Stimulated activated CD4-positive, alpha-beta T cell treated with anti-CD3 and anti-CD28 coated beads, TNF-alpha, amount 100 ng/mL, for 48 hours (primary cell): ENCODE data around the gene C7orf57.

Experiments used
- DNase-seq, 3 donors: peaks; one replicate each; pipeline ENCODE4 v3.0.0-alpha.2; 2020; ENCODE audit warnings: low read depth in 3 of 3

The C7orf57 gene

DNA sequence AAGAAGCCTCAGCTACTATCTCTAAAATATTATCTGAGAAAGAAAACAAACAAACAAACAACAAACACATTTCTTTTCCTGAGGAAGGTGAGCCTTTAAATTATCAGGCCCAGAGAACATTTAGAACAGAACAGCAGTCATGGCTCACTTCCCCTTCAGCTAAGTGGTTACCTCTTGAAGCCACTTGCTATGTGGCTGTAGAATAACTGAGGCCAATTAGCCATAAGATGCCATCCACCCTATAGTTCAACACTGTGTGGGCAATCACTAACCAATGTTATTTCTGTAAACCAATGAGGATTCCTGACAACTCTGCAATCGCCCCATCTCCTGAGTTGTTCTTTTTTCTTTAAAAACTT is 50.1 kb downstream of the C7orf57 start:
- DNase-seq = no peak

DNA sequence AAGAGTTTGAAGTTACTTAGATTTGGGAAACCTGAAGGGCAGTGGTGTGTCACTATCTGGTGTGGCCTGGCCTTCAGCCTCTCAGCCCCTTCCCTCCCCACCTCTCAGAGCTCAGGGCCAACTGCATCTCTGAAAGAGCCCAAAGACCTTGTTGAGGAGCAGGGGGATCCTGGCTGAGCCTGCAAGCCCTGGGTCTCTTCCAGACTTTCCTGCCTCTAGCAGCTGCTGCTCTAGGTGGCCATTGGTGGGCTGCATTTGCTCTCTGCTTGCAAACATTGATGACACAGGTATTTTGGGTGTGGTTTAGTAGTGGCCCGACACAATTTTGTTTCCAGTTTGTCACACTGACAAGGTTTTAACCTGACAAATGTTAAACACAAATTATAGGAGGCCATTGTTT is 50.6 kb downstream of the C7orf57 start:
- no peak for DNase-seq

GRCh38 chr7:48087349-48087748 is 52.0 kb downstream of the C7orf57 start:
- no peak for DNase-seq

DNA sequence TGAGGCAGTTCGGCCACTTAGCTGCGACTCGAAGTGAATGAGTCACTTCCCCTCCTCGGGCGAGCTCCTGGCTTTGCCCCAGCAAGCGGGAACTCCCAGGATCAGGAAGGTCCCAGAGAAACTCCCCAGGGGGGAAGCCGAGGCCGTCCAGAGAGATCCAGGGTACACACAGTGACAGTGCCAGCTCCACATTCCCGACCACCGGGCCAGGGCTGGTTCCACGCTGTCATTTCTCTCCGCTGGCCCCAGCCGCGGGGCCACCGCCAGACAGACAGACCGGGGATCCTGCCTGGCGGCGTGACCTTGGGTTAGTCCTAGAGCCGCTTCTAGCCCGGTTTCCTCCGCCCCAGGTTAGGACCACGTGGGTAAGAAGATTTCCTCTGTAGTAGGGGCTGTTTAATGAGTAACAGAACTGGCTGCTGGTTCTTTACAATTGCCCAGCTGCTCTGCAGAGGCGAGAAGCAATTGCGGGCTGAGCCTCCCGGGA is 53.3 kb downstream of the C7orf57 start:
- peak in 1 of 3 donors; percentile 78 for DNase-seq

DNA sequence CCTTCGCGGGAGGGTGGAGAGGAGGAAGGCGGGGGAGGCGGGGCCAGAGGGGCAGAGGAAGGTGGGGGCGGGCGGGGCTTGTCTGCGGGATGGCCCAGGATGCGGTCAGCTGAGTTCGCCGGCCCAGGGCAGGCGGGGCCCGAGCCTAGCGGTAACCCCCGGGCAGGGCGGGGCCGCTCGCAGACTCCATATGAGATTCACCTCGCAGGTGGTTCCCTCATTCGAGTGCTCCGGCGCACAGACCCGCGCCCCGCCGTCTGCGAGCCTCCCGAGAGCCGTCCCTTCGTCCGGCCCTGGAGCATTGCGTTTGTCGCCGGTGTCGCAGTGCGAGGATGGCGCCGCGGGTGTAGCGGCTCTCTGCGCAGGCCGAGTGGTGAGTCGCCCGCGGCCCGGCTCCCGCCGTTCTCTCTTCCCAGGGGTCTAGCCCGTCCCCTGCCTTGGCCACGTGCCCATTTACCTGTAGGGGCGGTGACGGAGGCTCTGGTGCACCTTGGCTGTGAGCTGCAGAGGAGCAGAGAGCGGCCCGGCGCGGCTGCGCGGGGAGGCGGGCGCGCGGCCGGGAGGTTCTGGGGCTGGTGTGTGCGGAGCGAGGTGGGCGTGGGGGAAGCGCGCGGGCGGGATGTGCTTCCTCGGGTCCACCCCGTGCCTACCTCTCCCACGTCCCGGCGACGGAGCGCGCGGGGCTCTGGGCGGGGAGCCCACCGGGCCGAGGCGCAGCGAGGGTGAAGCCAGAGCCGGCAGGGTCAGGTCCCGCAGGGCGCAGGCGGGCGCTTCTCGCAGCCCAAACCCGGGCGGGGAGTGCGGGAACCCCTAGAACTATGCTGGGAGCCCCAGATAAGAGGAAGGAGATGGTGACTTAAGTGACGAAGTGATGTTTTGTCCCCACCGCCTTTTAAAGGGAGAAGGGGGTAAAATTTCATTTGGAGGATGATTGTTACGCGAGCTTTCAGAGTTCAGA is 54.0 kb downstream of the C7orf57 start, which contains the start of gene UPP1:
UPP1 (plus strand) TSS at position 220 of the 958 bp plus-strand sequence. CDS start 5,519 bp downstream, outside the sequence.
- DNase-seq = peak in 2 of 3 donors; percentile 74 to 90

DNA sequence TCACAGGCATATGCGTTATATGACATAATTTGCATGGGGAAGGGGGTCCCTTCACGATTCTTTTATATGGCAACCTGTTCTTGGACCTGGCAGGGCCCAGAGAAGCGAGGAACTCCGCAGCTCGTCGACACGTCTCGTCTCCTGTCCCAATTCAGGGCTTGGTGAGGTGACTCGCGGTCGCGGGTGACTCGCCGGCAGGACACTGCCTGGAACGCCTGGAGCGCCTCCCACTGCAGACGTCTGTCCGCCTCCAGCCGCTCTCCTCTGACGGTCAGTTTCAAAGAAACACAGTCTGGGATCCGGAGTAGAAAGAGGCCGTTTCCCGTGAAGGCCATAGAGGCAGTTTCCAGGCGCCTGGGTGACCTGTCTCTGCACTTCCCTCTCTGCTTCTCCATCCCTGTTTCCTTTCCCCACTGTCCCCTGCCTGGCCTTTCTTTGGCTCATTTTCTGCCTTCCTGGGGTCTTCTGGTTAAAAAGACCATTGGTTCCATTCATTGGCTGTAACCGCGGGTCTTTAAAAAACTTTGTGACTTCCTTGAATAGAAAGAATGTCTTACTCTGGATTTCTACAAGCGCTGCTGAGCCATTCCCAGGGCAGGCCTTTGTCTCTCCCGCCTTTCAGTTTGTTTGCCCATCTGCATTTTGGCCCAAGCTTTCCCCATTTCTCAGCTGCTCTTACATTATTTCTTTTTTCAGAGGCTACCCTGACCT is 54.9 kb downstream of the C7orf57 start:
- no peak for DNase-seq

- DNase-seq = no peak
Measured at GRCh38 chr7:48091506-48092433, 56.4 kb downstream of the C7orf57 start.

GRCh38 chr7:48094861-48095293 is 59.5 kb downstream of the C7orf57 start:
- DNase-seq = no peak

GRCh38 chr7:48096273-48096672 is 60.9 kb downstream of the C7orf57 start:
- DNase-seq = no peak

- no peak for DNase-seq
Measured at GRCh38 chr7:48097521-48098231, 62.3 kb downstream of the C7orf57 start.

DNA sequence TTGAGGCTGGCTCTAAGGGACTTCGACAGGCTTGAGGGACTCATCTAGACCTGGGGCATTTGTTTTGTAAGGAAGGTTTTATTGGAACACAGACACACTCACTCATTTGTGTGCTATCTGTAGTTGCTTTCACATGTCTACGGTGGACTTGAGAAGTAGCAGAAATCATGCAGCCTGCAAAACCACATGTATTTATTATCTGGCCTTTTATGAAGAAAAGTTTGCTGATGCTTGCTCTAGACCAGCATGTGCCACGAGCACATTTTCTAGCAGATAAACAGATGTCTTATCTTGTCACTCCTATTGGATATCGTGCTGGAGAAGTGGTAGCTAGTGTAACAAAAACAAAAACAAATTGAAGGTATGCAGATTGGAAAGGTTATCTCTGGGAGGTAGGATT is 63.5 kb downstream of the C7orf57 start:
- DNase-seq = no peak

DNA sequence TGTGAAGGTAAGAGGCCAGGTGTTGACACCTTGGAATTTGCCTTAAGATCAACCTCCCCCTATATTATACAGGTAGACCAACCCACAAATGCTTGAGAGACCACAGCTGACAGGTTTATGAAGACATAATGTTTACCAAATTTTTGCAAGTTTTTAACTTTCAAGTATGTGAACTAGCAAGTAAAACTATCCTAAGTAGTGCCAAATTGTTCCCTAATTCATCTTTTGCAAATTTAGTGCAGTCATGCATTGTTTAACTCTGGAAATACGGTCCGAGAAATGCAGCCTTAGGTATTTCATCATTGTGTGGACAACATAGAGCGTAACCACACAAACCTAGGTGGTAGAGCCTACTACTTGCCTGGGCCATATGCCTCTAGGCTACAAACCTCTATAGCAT is 64.4 kb downstream of the C7orf57 start:
- DNase-seq = no peak

DNA sequence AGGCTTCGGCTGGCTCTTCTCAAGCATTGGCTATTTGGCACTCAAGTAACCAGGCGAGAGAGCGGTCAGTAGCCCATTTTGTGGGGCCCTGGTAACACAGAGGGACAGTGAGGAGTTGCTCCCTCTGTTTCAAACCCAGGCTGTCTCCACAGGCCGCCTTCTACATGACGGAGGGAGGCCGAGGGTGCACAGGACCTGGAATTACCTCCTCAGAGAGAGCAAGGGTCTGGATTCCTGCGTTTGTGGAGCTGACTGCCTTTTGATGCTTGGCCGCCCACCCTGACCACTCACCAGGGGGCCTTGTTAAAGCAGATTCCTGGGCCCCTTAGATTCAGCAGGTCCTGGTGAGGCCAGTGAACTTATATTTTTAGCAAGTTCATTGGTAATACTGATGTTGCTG is 66.0 kb downstream of the C7orf57 start:
- no peak for DNase-seq

GRCh38 chr7:48101968-48102367 is 66.6 kb downstream of the C7orf57 start:
- no peak for DNase-seq

DNA sequence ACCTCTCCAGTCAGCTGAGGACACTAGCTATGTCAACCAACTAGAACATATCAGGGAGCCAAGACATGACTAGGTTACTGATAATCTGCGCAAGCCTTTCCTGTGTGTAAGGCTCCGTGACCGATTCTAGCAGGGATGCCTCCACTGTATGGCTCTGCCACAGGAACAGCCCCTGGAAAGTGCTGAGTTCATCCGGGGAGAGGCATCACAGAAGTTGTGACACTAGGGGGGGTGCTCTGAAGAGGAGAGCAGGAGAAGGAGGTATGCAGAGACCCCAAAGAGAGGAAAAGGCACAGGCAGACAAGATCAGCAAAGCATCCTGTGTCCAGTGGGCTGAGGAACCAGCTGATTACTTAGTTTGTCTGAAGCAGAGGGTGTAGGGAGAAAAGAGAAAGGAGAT is 67.2 kb downstream of the C7orf57 start:
- no peak for DNase-seq

DNA sequence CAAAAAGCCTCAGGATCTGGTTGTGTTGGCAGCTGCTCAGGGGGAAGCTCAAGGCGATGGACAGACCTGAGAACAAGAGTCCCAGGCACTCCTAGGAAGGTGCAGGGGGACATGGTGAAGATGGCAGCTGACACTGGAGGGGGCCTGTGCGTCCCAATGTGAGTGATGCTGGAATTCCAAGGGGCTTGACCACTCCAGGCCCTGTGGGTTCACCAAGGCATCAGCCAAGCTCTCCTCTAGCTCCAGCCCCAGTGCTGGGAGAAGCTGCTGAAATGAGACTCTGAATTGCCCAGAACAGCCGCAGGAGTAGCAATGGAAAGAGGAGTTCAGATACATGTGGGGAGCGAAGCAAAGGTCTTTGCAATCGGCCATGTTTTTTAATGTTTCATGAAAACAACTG is 69.7 kb downstream of the C7orf57 start:
- no peak for DNase-seq

GRCh38 chr7:48106906-48107659 is 71.7 kb downstream of the C7orf57 start:
- DNase-seq = no peak

GRCh38 chr7:48107926-48108472 is 72.7 kb downstream of the C7orf57 start:
- DNase-seq = no peak

GRCh38 chr7:48108959-48109847 is 73.9 kb downstream of the C7orf57 start:
- no peak for DNase-seq
